ENCODE results near the gene FOXA2. TPM values are rescaled to one million over a fixed set of nuclear protein-coding genes. Genes with fewer than 3 reads are reported as not detected.

The FOXA2 gene
- total and polyA plus RNA-seq, 2 of the 13 experiments (the other 11 are each of a cell fraction or from before 2014, with no cell fraction given): 8.8 to 12.2 TPM

DNA sequence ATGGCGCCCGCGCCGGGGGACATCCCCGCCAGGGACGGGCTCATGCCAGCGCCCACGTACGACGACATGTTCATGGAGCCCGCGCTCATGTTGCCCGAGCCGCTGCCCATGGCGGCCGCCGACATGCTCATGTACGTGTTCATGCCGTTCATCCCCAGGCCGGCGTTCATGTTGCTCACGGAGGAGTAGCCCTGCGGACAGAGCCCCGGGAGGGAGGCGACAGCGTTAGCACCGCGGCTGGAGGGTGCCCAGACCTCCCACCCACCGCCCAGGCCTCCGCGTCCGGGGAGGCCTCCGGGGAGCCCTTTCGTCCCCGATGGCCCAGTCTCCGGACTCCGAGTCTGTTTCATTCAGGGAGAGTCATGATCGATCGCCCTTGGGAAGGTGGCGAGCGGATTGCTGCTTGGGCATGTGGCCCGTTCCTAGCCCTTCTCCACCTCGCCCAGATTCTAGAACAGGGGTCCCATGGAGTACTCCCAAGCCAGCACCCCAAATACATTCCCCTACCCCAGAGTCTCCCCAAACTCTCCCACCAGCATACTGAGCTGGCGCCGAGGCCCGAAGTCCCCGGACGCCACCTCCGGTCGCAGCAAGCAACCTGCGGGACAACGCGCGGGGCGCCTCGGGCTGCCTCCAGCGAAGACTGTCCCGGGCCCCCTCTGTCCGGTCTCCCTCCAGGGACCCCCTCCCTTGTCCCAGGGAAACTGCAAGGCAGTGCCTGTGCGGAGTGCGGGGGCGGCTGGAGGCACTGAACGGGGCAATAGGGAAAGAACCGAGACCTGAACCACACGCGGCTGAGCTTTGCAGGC is 1.2 kb downstream of the FOXA2 start (continued):
- TF ChIP-seq, protein P1, sequence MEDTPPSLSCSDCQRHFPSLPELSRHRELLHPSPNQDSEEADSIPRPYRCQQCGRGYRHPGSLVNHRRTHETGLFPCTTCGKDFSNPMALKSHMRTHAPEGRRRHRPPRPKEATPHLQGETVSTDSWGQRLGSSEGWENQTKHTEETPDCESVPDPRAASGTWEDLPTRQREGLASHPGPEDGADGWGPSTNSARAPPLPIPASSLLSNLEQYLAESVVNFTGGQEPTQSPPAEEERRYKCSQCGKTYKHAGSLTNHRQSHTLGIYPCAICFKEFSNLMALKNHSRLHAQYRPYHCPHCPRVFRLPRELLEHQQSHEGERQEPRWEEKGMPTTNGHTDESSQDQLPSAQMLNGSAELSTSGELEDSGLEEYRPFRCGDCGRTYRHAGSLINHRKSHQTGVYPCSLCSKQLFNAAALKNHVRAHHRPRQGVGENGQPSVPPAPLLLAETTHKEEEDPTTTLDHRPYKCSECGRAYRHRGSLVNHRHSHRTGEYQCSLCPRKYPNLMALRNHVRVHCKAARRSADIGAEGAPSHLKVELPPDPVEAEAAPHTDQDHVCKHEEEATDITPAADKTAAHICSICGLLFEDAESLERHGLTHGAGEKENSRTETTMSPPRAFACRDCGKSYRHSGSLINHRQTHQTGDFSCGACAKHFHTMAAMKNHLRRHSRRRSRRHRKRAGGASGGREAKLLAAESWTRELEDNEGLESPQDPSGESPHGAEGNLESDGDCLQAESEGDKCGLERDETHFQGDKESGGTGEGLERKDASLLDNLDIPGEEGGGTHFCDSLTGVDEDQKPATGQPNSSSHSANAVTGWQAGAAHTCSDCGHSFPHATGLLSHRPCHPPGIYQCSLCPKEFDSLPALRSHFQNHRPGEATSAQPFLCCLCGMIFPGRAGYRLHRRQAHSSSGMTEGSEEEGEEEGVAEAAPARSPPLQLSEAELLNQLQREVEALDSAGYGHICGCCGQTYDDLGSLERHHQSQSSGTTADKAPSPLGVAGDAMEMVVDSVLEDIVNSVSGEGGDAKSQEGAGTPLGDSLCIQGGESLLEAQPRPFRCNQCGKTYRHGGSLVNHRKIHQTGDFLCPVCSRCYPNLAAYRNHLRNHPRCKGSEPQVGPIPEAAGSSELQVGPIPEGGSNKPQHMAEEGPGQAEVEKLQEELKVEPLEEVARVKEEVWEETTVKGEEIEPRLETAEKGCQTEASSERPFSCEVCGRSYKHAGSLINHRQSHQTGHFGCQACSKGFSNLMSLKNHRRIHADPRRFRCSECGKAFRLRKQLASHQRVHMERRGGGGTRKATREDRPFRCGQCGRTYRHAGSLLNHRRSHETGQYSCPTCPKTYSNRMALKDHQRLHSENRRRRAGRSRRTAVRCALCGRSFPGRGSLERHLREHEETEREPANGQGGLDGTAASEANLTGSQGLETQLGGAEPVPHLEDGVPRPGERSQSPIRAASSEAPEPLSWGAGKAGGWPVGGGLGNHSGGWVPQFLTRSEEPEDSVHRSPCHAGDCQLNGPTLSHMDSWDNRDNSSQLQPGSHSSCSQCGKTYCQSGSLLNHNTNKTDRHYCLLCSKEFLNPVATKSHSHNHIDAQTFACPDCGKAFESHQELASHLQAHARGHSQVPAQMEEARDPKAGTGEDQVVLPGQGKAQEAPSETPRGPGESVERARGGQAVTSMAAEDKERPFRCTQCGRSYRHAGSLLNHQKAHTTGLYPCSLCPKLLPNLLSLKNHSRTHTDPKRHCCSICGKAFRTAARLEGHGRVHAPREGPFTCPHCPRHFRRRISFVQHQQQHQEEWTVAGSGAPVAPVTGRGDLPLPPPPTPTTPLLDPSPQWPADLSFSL (CRISPR knock-in tag; IDR thresholded peaks at IDR 0.05): no peak
- TF ChIP-seq ATAD3A (CRISPR knock-in tag; IDR thresholded peaks at IDR 0.05): 0 out of 2 replicates have a peak, but pooled peaks have one; percentile 34
- TF ChIP-seq HNRNPL (IDR thresholded peaks at IDR 0.05; ENCODE audit: low read depth, low read length): no peak
- TF ChIP-seq ZNF101 (CRISPR knock-in tag; IDR thresholded peaks at IDR 0.05; ENCODE audit: borderline replicate concordance, low read depth): no peak
- no peak for TF ChIP-seq SNAI1 (CRISPR knock-in tag; IDR thresholded peaks at IDR 0.05; ENCODE audit: borderline replicate concordance)
- peak; percentile 10; the same call in 1 of the 2 replicates for TF ChIP-seq NCOA1 (CRISPR knock-in tag; IDR thresholded peaks at IDR 0.05)
- TF ChIP-seq PRPF4 (IDR thresholded peaks at IDR 0.05; ENCODE audit: low read depth, low read length, poor library complexity, severe bottlenecking): no peak
- peak; percentile 86 for TF ChIP-seq ISX (CRISPR knock-in tag; conservative IDR thresholded peaks at IDR 0.05)
- TF ChIP-seq ZNF205 (CRISPR knock-in tag; IDR thresholded peaks at IDR 0.05): peak; percentile 5; the same call in 1 of the 2 replicates
- peak; percentile 83; the same call in 1 of the 2 replicates for TF ChIP-seq TOPORS (CRISPR knock-in tag; IDR thresholded peaks at IDR 0.05)
- TF ChIP-seq ZNF333 (CRISPR knock-in tag; IDR thresholded peaks at IDR 0.05; ENCODE audit: borderline replicate concordance): 0 out of 2 replicates have a peak, but pooled peaks have one; percentile 22
- no peak for TF ChIP-seq GATAD1 (CRISPR knock-in tag; IDR thresholded peaks at IDR 0.05)
- no peak for TF ChIP-seq POLR2AphosphoS2 (IDR thresholded peaks at IDR 0.05; ENCODE audit: low read depth, low read length)
- peak; percentile 82 for TF ChIP-seq TMF1 (CRISPR knock-in tag; IDR thresholded peaks at IDR 0.05; ENCODE audit: low read depth)
- TF ChIP-seq ZSCAN20 (CRISPR knock-in tag; IDR thresholded peaks at IDR 0.05; ENCODE audit: borderline replicate concordance): peak; percentile 72; the same call in 1 of the 2 replicates
- TF ChIP-seq MXD3 (CRISPR knock-in tag; IDR thresholded peaks at IDR 0.05): peak; percentile 48; the same call in 1 of the 2 replicates
- TF ChIP-seq ZNF160 (CRISPR knock-in tag; IDR thresholded peaks at IDR 0.05): no peak
- TF ChIP-seq ZNF460 (CRISPR knock-in tag; IDR thresholded peaks at IDR 0.05; ENCODE audit: borderline replicate concordance): no peak
- TF ChIP-seq HOXA7 (CRISPR knock-in tag; IDR thresholded peaks at IDR 0.05): no peak
- TF ChIP-seq ZNF639 (CRISPR knock-in tag; conservative IDR thresholded peaks at IDR 0.05): no peak
- TF ChIP-seq NFIC (IDR thresholded peaks at IDR 0.05; ENCODE audit: low read length): no peak
